Airway epithelial cell (primary cell): Measurements from ENCODE around the gene PTBP3. TPM values are rescaled to one million over a fixed set of nuclear protein-coding genes. Genes with fewer than 3 reads are reported as not detected.

ENCODE experiments used
- total RNA-seq: library from RNA; depleted of rRNA; stranded (reverse); fragments of >200 nt; gene quantifications from 2 replicates; pipeline ENCODE4 v1.2.3, GENCODE V29; 2015

PTBP3 gene
- 65.5 and 233 TPM in 2 replicates for total RNA-seq

GRCh38 chr9:112332977-112333638 lies at the start of gene PTBP3:
Gene PTBP3 (minus strand): TSS chr9:112333619. CDS start chr9:112297865, 35,754 bp downstream.

GRCh38 chr9:112380102-112380824 lies 46.8 kb upstream of the PTBP3 start, which contains the start of gene HSDL2:
Gene HSDL2 (plus strand): TSS chr9:112380108. CDS start chr9:112380164, 56 bp downstream.

GRCh38 chr9:112174965-112175795 lies 158.2 kb downstream of the PTBP3 start, which contains the start of gene SUSD1:
Gene SUSD1 (minus strand): TSS chr9:112175297. CDS start chr9:112175235, 62 bp downstream.

Other genes starting within 250 kb of the PTBP3 start
- gene SUSD1, start 158.3 kb downstream of the PTBP3 start, total RNA-seq, result 3.1 and 5.9 TPM in 2 replicates
- 24.0 and 35.4 TPM in 2 replicates for gene HSDL2, start 46.5 kb upstream of the PTBP3 start, total RNA-seq
- gene KIAA1958, start 153.2 kb upstream of the PTBP3 start, total RNA-seq, result 0.84 and 2.3 TPM in 2 replicates